GM12801 (cell line): ENCODE data around the gene PKN1.

Experiments used
- TF ChIP-seq, protein P1 (sequence below): IDR thresholded peaks from one replicate; pipeline ENCODE4 v1.5.1; 2011; ENCODE audit warnings: control low read depth; ENCODE audit not compliant: insufficient read length; ENCODE audit errors: extremely low read depth

PKN1 gene

GRCh38 chr19:14476327-14476672, 43.2 kb downstream of the PKN1 start:
- TF ChIP-seq, protein P1, sequence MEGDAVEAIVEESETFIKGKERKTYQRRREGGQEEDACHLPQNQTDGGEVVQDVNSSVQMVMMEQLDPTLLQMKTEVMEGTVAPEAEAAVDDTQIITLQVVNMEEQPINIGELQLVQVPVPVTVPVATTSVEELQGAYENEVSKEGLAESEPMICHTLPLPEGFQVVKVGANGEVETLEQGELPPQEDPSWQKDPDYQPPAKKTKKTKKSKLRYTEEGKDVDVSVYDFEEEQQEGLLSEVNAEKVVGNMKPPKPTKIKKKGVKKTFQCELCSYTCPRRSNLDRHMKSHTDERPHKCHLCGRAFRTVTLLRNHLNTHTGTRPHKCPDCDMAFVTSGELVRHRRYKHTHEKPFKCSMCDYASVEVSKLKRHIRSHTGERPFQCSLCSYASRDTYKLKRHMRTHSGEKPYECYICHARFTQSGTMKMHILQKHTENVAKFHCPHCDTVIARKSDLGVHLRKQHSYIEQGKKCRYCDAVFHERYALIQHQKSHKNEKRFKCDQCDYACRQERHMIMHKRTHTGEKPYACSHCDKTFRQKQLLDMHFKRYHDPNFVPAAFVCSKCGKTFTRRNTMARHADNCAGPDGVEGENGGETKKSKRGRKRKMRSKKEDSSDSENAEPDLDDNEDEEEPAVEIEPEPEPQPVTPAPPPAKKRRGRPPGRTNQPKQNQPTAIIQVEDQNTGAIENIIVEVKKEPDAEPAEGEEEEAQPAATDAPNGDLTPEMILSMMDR: no peak

GRCh38 chr19:14476673-14477401, 43.7 kb downstream of the PKN1 start:
- TF ChIP-seq, protein P1: no peak

DNA sequence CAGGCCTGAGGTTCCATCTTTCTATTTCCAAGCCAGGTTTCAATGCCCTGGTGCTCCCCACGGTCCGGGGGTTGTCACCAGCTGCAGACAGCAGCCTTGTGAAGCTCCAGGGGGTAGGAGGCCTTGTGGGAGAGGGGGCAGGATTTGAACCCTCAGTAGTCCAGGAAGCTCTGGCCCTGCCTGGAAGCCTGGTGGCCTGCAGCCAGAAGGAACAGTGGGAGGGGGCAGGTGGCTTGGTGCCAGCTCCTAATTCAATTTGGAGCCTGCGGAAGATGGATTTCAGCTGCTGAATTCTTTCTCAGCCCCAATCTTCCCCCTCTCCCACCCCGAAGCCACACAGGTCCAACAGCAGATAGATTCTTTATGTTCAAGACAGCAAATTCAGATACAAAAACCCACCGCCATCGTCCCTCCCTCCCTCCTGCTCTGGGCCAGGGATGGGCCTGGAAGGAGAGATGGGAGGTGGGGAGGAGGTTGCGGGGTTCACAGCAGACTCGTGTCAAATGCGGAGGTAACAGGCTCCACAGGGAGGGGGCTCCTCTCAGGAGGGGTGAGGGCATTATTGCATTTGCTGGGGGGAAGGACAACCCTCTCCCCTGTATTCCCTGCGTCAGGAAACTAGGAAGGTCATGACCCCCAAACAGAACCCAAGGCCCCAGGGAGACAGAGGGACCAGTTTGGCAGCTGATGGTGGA, 44.5 kb downstream of the PKN1 start:
- TF ChIP-seq, protein P1: no peak

DNA sequence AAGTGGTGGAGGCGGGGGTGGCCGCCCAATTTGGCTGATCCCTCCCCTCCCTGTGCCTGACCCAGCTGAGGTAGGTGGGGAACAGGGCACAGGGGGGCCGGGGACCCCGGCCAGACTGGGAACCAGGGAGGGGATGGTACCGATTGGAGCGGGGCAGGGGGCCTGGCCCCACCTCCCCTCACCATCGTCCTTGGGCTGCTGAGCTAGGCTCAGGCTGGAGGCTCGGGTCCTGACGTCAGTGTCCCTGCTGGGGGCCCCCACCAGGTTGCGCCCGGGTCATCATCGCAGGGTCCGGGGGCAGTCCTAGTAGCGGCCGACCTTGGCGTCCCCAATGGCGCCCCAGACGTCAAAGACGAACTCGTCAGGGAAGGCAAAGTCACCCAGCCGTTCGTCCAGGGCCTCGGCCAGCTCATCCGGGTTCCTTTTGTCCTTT, 45.0 kb downstream of the PKN1 start:
- TF ChIP-seq, protein P1: no peak

- TF ChIP-seq, protein P1: no peak
These were observed 46.3 kb downstream of the PKN1 start for GRCh38 chr19:14479309-14479974.

- TF ChIP-seq, protein P1: no peak
These were observed 47.0 kb downstream of the PKN1 start for GRCh38 chr19:14479975-14480699.

GRCh38 chr19:14480700-14481079, 47.6 kb downstream of the PKN1 start:
- TF ChIP-seq, protein P1: no peak
